RKO (cell line): ENCODE data around the gene CDKN1A.
"Not testable (repeated sequence)": the region's sequence is repeated elsewhere in the genome, so short reads cannot be mapped to it uniquely, and the experiment has no call there.

Experiments
- DNase-seq: peaks from one replicate; pipeline ENCODE4 v3.0.0-alpha.2; 2016; ENCODE audit warnings: low spot score

CDKN1A gene

DNA sequence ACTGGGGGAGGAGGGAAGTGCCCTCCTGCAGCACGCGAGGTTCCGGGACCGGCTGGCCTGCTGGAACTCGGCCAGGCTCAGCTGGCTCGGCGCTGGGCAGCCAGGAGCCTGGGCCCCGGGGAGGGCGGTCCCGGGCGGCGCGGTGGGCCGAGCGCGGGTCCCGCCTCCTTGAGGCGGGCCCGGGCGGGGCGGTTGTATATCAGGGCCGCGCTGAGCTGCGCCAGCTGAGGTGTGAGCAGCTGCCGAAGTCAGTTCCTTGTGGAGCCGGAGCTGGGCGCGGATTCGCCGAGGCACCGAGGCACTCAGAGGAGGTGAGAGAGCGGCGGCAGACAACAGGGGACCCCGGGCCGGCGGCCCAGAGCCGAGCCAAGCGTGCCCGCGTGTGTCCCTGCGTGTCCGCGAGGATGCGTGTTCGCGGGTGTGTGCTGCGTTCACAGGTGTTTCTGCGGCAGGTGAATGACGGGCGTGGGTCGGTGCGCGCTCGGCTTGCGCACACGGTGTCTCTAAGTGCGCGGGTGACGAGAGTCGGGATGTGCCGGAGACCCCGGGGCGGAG, at the start of gene CDKN1A:
TSS of gene CDKN1A (plus strand) at position 227 of the 555 bp plus-strand sequence. CDS start 5,388 bp downstream, outside the sequence.
- peak; percentile 89 for DNase-seq

GRCh38 chr6:36629784-36630183, 48.7 kb upstream of the CDKN1A start:
- no peak for DNase-seq

DNA sequence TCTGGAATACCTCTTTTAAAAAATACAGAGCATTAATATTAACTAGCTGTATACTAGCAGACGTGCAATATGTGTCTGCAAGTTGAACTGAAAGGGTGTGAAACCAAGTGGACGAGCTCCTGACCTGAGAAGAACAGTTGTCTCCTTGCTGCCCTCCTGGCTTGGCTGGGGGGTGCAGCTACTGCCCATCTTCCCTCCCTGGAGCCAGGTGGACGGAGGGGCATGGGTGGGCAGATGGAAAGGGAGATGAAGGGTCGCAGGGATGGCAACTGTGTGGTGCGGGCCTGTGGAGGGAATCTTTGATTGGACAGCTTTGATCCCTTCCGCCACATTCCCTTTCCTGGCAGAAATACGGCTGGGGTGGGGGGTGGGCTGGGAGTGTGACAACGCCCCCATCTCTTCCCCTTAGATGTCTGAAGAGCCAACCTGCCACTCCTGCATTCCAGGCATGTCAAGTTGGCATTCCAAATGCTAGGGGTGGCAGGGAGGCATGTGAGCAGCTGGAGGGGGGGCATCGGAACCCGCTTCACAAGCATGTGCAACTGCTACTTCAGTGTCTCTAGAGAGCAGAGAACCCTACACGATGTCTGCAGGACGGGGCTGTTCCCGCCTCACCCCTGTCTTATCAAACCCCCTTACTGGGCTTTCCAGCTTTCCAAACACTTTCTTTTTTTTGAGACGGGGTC, 47.0 kb upstream of the CDKN1A start:
- no peak for DNase-seq

GRCh38 chr6:36633370-36633769, 45.1 kb upstream of the CDKN1A start:
- no peak for DNase-seq

DNA sequence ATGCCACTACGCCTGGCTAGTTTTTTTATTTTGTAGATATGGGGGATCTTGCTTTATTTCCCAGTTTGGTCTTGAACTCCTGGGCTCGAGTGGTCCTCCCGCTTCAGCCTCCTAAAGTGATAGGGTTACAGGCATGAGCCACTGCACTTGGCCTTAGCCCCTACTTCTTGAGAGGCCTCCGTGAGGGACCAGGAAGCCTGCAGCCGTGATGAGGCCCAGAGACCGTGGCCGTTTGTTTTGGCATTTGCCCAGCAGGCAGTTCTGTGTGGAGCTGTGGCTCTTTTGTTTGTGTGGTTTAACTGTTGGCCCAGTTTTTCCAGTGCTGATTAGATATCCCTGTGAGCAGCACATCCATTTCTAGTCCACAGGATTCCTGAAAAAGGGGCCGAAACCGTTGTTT, 44.6 kb upstream of the CDKN1A start:
- no peak for DNase-seq

- no peak for DNase-seq
These were observed 44.0 kb upstream of the CDKN1A start for GRCh38 chr6:36634317-36635108.

- DNase-seq, result no peak
These were observed 42.2 kb upstream of the CDKN1A start for GRCh38 chr6:36636283-36636682.

- no peak for DNase-seq
These were observed 41.7 kb upstream of the CDKN1A start for GRCh38 chr6:36636687-36637418.

DNA sequence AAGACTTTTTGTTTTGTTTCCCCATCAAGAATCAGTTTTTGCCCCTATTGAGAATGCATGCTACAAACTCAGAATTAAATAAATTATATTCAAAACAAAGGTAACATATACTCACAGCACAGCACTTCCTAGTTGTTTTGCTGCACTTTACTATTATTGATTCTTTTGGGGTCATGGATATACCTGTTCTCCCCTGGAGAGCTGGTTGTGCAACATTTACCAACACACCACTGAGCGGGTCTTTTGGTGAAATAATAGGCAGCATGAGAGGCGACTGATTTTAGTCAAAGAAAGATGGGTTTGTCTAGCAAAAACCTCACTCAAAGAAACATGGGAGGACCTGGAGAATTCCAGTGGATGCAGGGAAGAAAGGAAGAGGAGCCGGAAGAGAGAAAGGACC, 39.9 kb upstream of the CDKN1A start:
- no peak for DNase-seq

DNA sequence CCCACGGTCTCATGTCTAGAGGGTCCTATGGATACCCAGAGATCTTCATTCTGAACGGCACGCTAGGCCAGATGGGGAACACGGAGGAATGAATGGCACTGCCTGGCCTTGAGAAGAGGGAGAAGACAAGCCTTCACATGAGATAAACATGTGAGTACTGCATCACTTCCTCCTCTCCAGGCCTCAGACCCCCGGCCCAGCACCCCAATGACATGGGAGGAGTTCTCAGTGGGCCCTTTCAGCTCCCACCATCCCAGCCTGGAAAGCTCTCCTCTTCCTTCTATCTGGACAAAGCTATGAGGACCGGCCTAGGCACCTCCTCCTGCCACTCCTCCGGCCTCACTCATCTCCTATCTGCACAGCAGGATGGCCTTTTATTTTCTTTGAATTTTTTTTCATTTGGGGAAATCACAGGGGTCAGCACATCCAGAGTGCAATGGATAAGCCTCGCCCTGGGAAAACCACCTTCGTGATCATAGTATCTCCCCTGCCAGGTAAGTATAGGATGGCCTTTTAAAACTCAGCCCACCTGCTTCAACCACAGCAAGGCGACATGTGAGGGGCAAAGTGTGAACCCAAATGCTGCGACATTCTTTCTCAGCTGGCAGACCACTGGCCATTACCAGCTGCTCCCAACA, 39.2 kb upstream of the CDKN1A start:
- DNase-seq, result no peak

GRCh38 chr6:36641543-36641942, 37.0 kb upstream of the CDKN1A start:
- DNase-seq, result no peak

- DNase-seq, result peak; percentile 52
These were observed 35.3 kb upstream of the CDKN1A start for GRCh38 chr6:36642913-36643817.

DNA sequence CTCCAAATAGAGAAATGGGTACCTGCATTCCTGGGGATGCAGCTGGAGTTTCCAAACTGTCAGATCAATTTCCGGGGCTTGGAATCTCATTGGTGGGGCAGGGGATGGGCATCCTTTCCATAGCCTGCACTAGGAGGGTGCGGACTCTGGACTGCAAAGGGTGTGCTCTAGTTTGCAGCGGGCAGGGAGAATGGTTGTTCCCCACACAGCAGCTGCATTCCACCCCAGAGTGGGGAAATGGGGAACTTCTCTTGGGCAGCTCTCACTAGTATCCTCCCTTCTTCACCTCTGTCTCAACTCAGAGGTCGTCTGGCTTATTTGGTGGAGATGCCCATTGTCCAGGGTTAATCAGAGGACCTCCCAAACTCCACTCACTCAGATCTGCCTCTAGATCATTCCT, 34.5 kb upstream of the CDKN1A start:
- no peak for DNase-seq

GRCh38 chr6:36649086-36649485, 29.4 kb upstream of the CDKN1A start:
- DNase-seq, result no peak

DNA sequence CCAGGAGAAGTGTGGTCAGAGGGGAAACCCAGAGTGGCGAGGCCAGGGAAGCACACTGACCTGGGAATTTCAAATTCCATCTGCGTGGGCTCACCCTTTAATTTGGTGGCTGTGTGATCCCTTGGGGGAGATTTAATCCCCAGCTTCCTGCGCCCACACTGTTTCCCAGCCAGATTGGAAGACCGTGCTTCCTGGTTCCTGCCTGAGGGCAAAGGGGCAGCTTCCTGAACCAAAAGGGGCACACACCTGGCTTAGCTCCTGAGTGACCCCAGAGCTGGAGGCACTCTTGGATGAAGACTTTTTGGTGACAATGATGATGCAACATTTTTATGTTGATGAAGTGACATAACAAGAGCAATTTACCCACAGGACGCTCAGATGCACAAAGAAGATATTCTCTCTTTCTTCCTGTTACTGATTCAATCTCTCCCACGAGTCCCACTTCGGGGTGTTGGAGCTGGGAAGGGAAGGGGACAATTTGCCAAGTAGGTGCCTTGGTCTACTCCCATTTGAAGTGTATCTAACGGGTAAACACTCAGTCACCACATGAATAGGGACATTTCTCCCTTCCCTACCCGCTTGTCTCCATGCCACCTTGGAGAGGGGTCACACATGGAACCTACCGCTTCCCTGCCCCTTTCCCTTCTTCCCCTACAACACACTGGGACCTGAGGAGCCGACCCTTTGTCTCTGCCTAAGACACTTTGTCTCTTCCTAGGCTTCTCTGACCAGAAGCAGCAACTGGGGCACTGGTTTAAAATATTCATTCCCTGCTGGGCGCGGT, 28.6 kb upstream of the CDKN1A start:
- DNase-seq, result no peak

GRCh38 chr6:36650848-36651478, 27.6 kb upstream of the CDKN1A start:
- DNase-seq, result no peak

GRCh38 chr6:36651659-36652379, 26.7 kb upstream of the CDKN1A start:
- DNase-seq, result no peak

- not testable (repeated sequence) for DNase-seq
These were observed 24.0 kb upstream of the CDKN1A start for GRCh38 chr6:36654469-36654868.
